ENCODE results near the gene ATXN3L. TPM values are rescaled to one million over a fixed set of nuclear protein-coding genes. Genes with fewer than 3 reads are reported as not detected.

The ATXN3L gene
- total and polyA plus RNA-seq, 9 donors: not detected

GRCh38 chrX:13345438-13345837 is 25.6 kb upstream of the ATXN3L start:
- Histone ChIP-seq H3K36me3 (no peaks in the 10 kb centered on the region), H3K27ac (no peak overlapping the region), H3K27me3 (no peaks in the 10 kb centered on the region), H3K9me3 (no peaks in the 10 kb centered on the region), H3K4me1 (ENCODE audit: insufficient read depth) (no peaks in the 10 kb centered on the region), H3K4me3 (no peak overlapping the region)
- intact Hi-C loops (cut with DNase I): no loop called here
- no peak for TF ChIP-seq EP300 (IDR thresholded peaks at IDR 0.05)
- TF ChIP-seq CTCF (IDR thresholded peaks at IDR 0.05): no peak
- TF ChIP-seq POLR2A (IDR thresholded peaks at IDR 0.05): no peak
- no peak for DNase-seq
- 77 to 80% (median 77%) methylated on average over 2 of the region's 2 CpGs for WGBS, 3 donors

- TF ChIP-seq CTCF (IDR thresholded peaks at IDR 0.05) (no peak), POLR2A (IDR thresholded peaks at IDR 0.05) (no peak), EP300 (IDR thresholded peaks at IDR 0.05) (no peak)
- Histone ChIP-seq H3K27me3 (no peaks in the 10 kb centered on the region), H3K4me1 (ENCODE audit: insufficient read depth) (no peaks in the 10 kb centered on the region), H3K36me3 (no peaks in the 10 kb centered on the region), H3K27ac (no peak overlapping the region), H3K9me3 (no peaks in the 10 kb centered on the region), H3K4me3 (no peak overlapping the region)
- 73 to 86% (median 75%) methylated on average over 4 of the region's 4 CpGs for WGBS, 3 donors
- intact Hi-C loops (cut with DNase I): no loop called here
- DNase-seq: no peak
These were observed 25.2 kb upstream of the ATXN3L start for GRCh38 chrX:13345037-13345436.

- Histone ChIP-seq H3K4me1 (ENCODE audit: insufficient read depth) (peaks cover 6% of the 10 kb centered on the region), H3K9me3 (no peaks in the 10 kb centered on the region), H3K4me3 (no peak overlapping the region), H3K27ac (no peak overlapping the region), H3K27me3 (no peaks in the 10 kb centered on the region), H3K36me3 (no peaks in the 10 kb centered on the region)
- no peak for DNase-seq
- intact Hi-C loops (cut with DNase I): no loop called here
- TF ChIP-seq POLR2A (IDR thresholded peaks at IDR 0.05): no peak
- no peak for TF ChIP-seq CTCF (IDR thresholded peaks at IDR 0.05)
- TF ChIP-seq EP300 (IDR thresholded peaks at IDR 0.05): no peak
- WGBS, 3 donors: 64 to 72% (median 65%) methylated on average over 3 of the region's 3 CpGs
These were observed 21.7 kb upstream of the ATXN3L start for GRCh38 chrX:13341491-13342101.

- no peaks in the 10 kb centered on the region for H3K27me3 ChIP-seq
- H3K36me3 ChIP-seq: no peaks in the 10 kb centered on the region
- H3K4me3 ChIP-seq: no peak overlapping the region
- TF ChIP-seq POLR2A (IDR thresholded peaks at IDR 0.05) (no peak), EP300 (IDR thresholded peaks at IDR 0.05) (no peak), CTCF (IDR thresholded peaks at IDR 0.05) (no peak)
- no peaks in the 10 kb centered on the region for H3K9me3 ChIP-seq
- no peak for DNase-seq
- H3K27ac ChIP-seq: no peak overlapping the region
- intact Hi-C loops (cut with DNase I): no loop called here
- 59 to 70% (median 67%) methylated on average over 10 of the region's 10 CpGs for WGBS, 3 donors
- peaks cover 6% of the 10 kb centered on the region for H3K4me1 ChIP-seq (ENCODE audit: insufficient read depth)
These were observed 20.4 kb upstream of the ATXN3L start for GRCh38 chrX:13340182-13340791.

Data from ovary (tissue), 9 donors.